Islet precursor cell (in vitro differentiated cells): ENCODE results near the gene C16orf74.

Experiments
- DNase-seq: peaks from one replicate; pipeline ENCODE4 v3.0.0-alpha.2; 2018

C16orf74 gene

GRCh38 chr16:85668676-85669424 lies 82.0 kb downstream of the C16orf74 start:
- no peak for DNase-seq

- no peak for DNase-seq
These were observed 83.0 kb downstream of the C16orf74 start for GRCh38 chr16:85667841-85668413.

GRCh38 chr16:85667261-85667660 lies 83.6 kb downstream of the C16orf74 start:
- no peak for DNase-seq

- DNase-seq: no peak
These were observed 85.0 kb downstream of the C16orf74 start for GRCh38 chr16:85665929-85666328.

GRCh38 chr16:85665373-85665740 lies 85.5 kb downstream of the C16orf74 start:
- DNase-seq: no peak

GRCh38 chr16:85664580-85665372 lies 86.1 kb downstream of the C16orf74 start:
- DNase-seq: no peak

- no peak for DNase-seq
These were observed 87.0 kb downstream of the C16orf74 start for GRCh38 chr16:85663891-85664321.

GRCh38 chr16:85662976-85663830 lies 87.7 kb downstream of the C16orf74 start:
- DNase-seq: no peak

- no peak for DNase-seq
These were observed 88.4 kb downstream of the C16orf74 start for GRCh38 chr16:85662482-85662812.

GRCh38 chr16:85661740-85662481 lies 89.0 kb downstream of the C16orf74 start:
- no peak for DNase-seq

GRCh38 chr16:85660843-85661739 lies 89.8 kb downstream of the C16orf74 start:
- DNase-seq: no peak

GRCh38 chr16:85659805-85660511 lies 90.9 kb downstream of the C16orf74 start:
- peak; percentile 92 for DNase-seq

- DNase-seq: no peak
These were observed 91.6 kb downstream of the C16orf74 start for GRCh38 chr16:85659336-85659735.

GRCh38 chr16:85658504-85659326 lies 92.2 kb downstream of the C16orf74 start:
- no peak for DNase-seq

GRCh38 chr16:85657996-85658395 lies 92.9 kb downstream of the C16orf74 start:
- no peak for DNase-seq
